Raji (cell line): ENCODE measurements around the gene DCBLD2.

Experiments used
- POLR2A ChIP-seq: IDR thresholded peaks from 2 replicates; pipeline ENCODE4 v1.6.1; 2011; ENCODE audit warnings: low read depth, low read length, control low read depth; ENCODE audit not compliant: insufficient read depth

DCBLD2 gene

DNA sequence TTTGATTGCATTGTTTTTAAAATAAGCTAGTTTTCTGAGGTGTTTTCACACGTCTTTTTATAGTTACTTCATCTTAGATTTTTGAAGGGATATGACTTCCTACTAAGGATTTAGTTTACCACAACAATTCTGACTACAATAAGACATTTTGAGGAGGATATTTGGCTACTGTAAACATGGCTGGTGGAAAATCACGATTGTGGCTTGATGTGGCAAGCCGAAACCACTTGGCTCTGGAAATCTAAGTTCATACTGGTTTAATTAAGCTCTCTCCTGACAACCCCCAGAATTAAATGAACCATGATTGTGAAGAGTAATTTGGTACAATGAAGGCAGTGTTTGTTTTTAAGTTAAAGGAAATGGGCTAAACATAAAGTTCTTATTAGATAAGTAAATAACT lies 107.5 kb downstream of the DCBLD2 start:
- no peak for TF ChIP-seq POLR2A

GRCh38 chr3:98791341-98792325 lies 109.9 kb downstream of the DCBLD2 start:
- no peak for TF ChIP-seq POLR2A

GRCh38 chr3:98788651-98789050 lies 112.8 kb downstream of the DCBLD2 start:
- no peak for TF ChIP-seq POLR2A

- TF ChIP-seq POLR2A, result no peak
Measured at GRCh38 chr3:98787181-98787580, 114.3 kb downstream of the DCBLD2 start.

- no peak for TF ChIP-seq POLR2A
Measured at GRCh38 chr3:98786364-98787006, 115.0 kb downstream of the DCBLD2 start.

DNA sequence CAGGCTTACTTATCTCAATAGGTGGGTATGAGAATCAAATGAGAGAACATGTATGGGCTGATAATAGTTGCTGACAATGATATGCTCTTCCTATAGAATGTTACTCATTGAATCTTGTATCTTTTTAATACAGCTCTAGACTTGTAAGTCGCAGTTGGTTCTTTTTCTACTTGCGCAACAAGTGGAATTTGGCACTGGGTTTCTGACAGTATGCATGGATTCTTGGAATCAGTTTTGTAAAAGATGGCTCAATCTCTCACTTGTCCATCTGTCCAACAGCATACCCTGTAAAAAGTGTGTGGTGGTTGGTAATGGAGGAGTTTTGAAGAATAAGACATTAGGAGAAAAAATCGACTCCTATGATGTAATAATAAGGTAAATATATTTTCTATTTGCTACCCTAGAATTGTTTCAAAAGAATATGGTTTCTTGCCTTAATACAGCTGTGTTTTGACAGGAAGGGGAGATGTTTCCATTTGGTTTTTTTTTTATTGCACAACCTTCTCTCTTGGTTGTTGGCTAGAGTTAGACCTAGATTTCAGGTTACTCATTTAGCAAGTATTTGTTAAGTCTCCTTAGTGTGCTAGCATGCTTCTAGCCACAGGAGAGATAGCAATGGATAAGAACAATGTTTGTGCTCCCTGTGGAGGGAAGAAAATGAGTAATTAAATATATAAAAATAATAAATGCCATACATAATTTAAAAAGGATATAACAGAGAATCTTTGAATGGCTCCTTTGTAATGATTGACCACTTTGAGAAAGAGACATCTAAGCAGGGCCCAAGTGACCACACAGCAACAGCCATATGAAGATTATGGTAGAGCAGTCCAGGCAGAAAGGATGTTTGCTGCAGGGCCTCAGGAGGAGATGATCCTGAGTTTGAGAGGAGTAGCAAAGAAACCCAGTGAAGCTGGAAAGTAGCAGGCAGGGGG lies 116.6 kb downstream of the DCBLD2 start:
- no peak for TF ChIP-seq POLR2A

GRCh38 chr3:98784042-98784441 lies 117.5 kb downstream of the DCBLD2 start:
- no peak for TF ChIP-seq POLR2A

- no peak for TF ChIP-seq POLR2A
Measured at GRCh38 chr3:98782824-98783500, 118.5 kb downstream of the DCBLD2 start.

DNA sequence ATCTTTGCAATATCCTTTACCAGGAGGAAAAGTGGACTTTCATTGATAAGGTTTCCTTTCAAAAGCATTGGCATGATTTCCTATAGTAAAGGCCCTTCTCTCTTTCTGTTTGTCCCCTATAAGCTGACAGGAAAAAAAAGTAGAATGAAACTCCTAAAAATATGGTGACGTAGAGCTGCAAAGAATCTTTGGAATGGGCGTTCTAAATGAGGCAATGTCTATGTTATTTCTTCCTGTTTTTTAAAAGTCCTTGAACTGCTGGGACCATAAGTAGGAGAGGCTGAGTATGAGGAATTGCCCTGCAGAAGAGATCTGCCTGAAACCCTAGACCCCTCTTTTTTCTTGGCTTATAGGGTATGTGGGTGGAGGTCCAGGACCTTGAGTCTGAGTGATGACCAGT lies 121.2 kb downstream of the DCBLD2 start:
- no peak for TF ChIP-seq POLR2A

- TF ChIP-seq POLR2A, result no peak
Measured at GRCh38 chr3:98779541-98780335, 121.8 kb downstream of the DCBLD2 start.

DNA sequence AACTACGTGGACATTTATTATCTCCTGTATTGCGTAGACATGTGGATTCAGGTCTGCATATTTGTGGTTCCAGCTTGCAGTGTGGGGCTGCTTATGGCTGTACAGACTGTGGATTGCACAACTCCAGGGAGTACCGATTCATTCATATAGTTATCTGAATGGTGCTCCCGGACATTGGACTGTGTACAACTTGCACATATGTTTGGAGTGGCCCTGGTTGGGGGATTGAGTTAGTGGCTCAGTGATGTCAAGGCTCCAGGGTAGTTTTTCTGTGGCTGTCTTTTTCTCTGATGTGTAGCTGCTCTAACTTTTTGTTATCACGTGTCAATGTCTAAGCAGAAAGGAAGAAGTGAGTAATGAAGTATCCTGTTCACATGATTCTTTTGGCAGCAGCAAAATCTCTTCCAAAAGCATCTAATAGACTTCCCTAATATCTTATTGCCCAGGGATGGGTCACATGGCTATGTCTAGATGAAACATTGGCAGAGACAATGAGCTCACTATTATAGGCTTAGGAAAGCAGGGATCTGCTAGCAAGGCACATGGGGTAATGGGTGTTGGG lies 122.6 kb downstream of the DCBLD2 start:
- no peak for TF ChIP-seq POLR2A

- no peak for TF ChIP-seq POLR2A
Measured at GRCh38 chr3:98778383-98778782, 123.1 kb downstream of the DCBLD2 start.

- no peak for TF ChIP-seq POLR2A
Measured at GRCh38 chr3:98777801-98778220, 123.7 kb downstream of the DCBLD2 start.
